GM23248 (cell line): Measurements from ENCODE around the gene PATJ. TPM values are rescaled to one million over a fixed set of nuclear protein-coding genes. Genes with fewer than 3 reads are reported as not detected.

ENCODE experiments used
- DNase-seq: peaks from one replicate; pipeline ENCODE4 v3.0.0-alpha.2; 2015
- H2AFZ ChIP-seq: fragments of 200-600 bp; sonication (generic); 2 replicates; pipeline ENCODE4 v1.6.1; 2016; ENCODE audit warnings: antibody characterized with exemption
- H3F3A ChIP-seq: fragments of 200-600 bp; sonication (generic); 2 replicates; pipeline ENCODE4 v1.6.1; 2016; ENCODE audit warnings: mild to moderate bottlenecking, antibody characterized with exemption, mixed run types; ENCODE audit not compliant: insufficient read depth
- H3K27ac ChIP-seq: fragments of 200-600 bp; sonication (generic); 2 replicates; pipeline ENCODE4 v1.5.1; 2016; ENCODE audit warnings: mild to moderate bottlenecking
- H3K27me3 ChIP-seq: fragments of 200-600 bp; sonication (generic); replicated peaks from 2 replicates; pipeline ENCODE4 v1.6.1; 2016; ENCODE audit warnings: mild to moderate bottlenecking; ENCODE audit not compliant: insufficient read depth
- H3K36me3 ChIP-seq: fragments of 200-600 bp; sonication (generic); 2 replicates; pipeline ENCODE4 v1.6.1; 2016; ENCODE audit warnings: low read depth, mild to moderate bottlenecking
- H3K4me1 ChIP-seq: fragments of 200-600 bp; sonication (generic); 2 replicates; pipeline ENCODE4 v1.6.1; 2016; ENCODE audit warnings: mild to moderate bottlenecking; ENCODE audit not compliant: insufficient read depth
- H3K4me2 ChIP-seq: fragments of 200-600 bp; sonication (generic); one replicate; pipeline ENCODE4 v1.6.1; 2016; ENCODE audit warnings: mild to moderate bottlenecking; ENCODE audit not compliant: unreplicated experiment
- H3K4me3 ChIP-seq: fragments of 200-600 bp; sonication (generic); 2 replicates; pipeline ENCODE4 v1.5.1; 2016; ENCODE audit warnings: mild to moderate bottlenecking
- H3K79me2 ChIP-seq: fragments of 200-600 bp; sonication (generic); 2 replicates; pipeline ENCODE4 v1.6.1; 2016; ENCODE audit warnings: mild to moderate bottlenecking; ENCODE audit not compliant: insufficient read depth
- H3K9ac ChIP-seq: fragments of 200-600 bp; sonication (generic); 2 replicates; pipeline ENCODE4 v1.6.1; 2016; ENCODE audit warnings: mild to moderate bottlenecking
- H3K9me2 ChIP-seq: fragments of 200-600 bp; sonication (generic); 2 replicates; pipeline ENCODE4 v1.6.1; 2016; ENCODE audit warnings: mixed run types, mild to moderate bottlenecking, moderate library complexity; ENCODE audit not compliant: insufficient read depth
- H3K9me3 ChIP-seq: fragments of 200-600 bp; sonication (generic); one replicate; pipeline ENCODE4 v1.6.1; 2017; ENCODE audit warnings: low read depth
- H4K20me1 ChIP-seq: fragments of 200-600 bp; sonication (generic); 2 replicates; pipeline ENCODE4 v1.6.0; 2016; ENCODE audit not compliant: insufficient read depth
- EZH2 ChIP-seq: fragments of 200-600 bp; sonication (generic); IDR thresholded peaks from 2 replicates; pipeline ENCODE4 v1.6.1; 2018; ENCODE audit warnings: antibody characterized with exemption, mild to moderate bottlenecking; ENCODE audit not compliant: insufficient read depth, poor library complexity, severe bottlenecking
- EZH2phosphoT487 ChIP-seq: fragments of 200-600 bp; sonication (generic); IDR thresholded peaks from 2 replicates; pipeline ENCODE4 v1.6.1; 2018; ENCODE audit warnings: antibody characterized with exemption, moderate library complexity, mild to moderate bottlenecking, low read depth; ENCODE audit not compliant: insufficient read depth
- whole genome bisulfite sequencing, 2 experiments: methylation state at CpG; one replicate each; pipeline ENCODE4 v1.1.6; 2015 to 2017; ENCODE audit warnings: low lambda C conversion rate in 2 of 2, low coverage in 1 of 2; ENCODE audit errors: missing lambda C conversion rate in 2 of 2; 5-methylcytosine and 5-hydroxymethylcytosine counted together
- in situ Hi-C: fragments of 300-500 bp; cut with MboI; formaldehyde crosslinking; loops from 2 replicates; pipeline ENCODE4 v1.15.0; 2020
- microRNA-seq: library from miRNA; unstranded; fragments of <30 nt; microRNA quantifications from one replicate; pipeline ENCODE4, GENCODE V29; 2016; ENCODE audit warnings: borderline number of aligned reads
- polyA plus RNA-seq: library from polyadenylated mRNA; unstranded; fragments of >200 nt; fragmentation: Nextera tagmentation; extraction: Ambion mirVana; gene quantifications from 2 replicates; pipeline ENCODE4 v1.2.1, GENCODE V29; 2016
- small RNA-seq: library from RNA; depleted of rRNA; stranded (forward); fragments of <200 nt; gene quantifications from one replicate; pipeline ENCODE3, GENCODE V24; 2014; ENCODE audit warnings: low read depth, low replicate concordance
- total RNA-seq: library from RNA; depleted of rRNA; stranded (reverse); fragments of >200 nt; shearing (Covaris generic); gene quantifications from 2 replicates; pipeline ENCODE4 v1.2.3, GENCODE V29; 2014; rRNA removed

Gene PATJ
- total and polyA plus RNA-seq, 2 experiments from 2014 or later = 5.3 to 6.1 TPM

GRCh38 chr1:62221171-62221570 is 478.9 kb downstream of the PATJ start:
- WGBS, 2 experiments = 32 to 52% methylated on average over 1 of the region's 1 CpG
- no peaks in the 10 kb centered on the region for H3K9me2 ChIP-seq

GRCh38 chr1:62222321-62222720 is 480.0 kb downstream of the PATJ start:
- Histone ChIP-seq H3K9ac (no peak overlapping the region), H4K20me1 (no peaks in the 10 kb centered on the region), H3K79me2 (no peaks in the 10 kb centered on the region), H3K27ac (no peak overlapping the region), H3K36me3 (no peaks in the 10 kb centered on the region), H3K9me3 (no peaks in the 10 kb centered on the region), H3K27me3 (no peaks in the 10 kb centered on the region), H3K4me2 (no peak overlapping the region), H2AFZ (no peak overlapping the region), H3K4me3 (no peak overlapping the region), H3F3A (no peaks in the 10 kb centered on the region), H3K4me1 (peaks cover 4% of the 10 kb centered on the region; the same call in 1 of the 2 replicates), H3K9me2 (no peaks in the 10 kb centered on the region)
- no peak for DNase-seq
- WGBS, 2 experiments = 72 to 73% methylated on average over 9 of the region's 9 CpGs
- in situ Hi-C loops = no loop called here
- TF ChIP-seq EZH2phosphoT487 = no peak
- no peak for TF ChIP-seq EZH2

More at GRCh38 chr1:62221171-62221570, 478.9 kb downstream of the PATJ start:
- H3K9ac ChIP-seq = no peak overlapping the region
- no peak overlapping the region for H3K4me3 ChIP-seq
- H3K27ac ChIP-seq = no peak overlapping the region
- H3K9me3 ChIP-seq = no peaks in the 10 kb centered on the region
- no peaks in the 10 kb centered on the region for H3K36me3 ChIP-seq
- H3K4me1 ChIP-seq = peaks cover 4% of the 10 kb centered on the region; the same call in 1 of the 2 replicates
- no peaks in the 10 kb centered on the region for H3K27me3 ChIP-seq
- in situ Hi-C loops = no loop called here
- H3K4me2 ChIP-seq = no peak overlapping the region
- no peaks in the 10 kb centered on the region for H3K79me2 ChIP-seq
- DNase-seq = no peak
- no peaks in the 10 kb centered on the region for H3F3A ChIP-seq
- no peak overlapping the region for H2AFZ ChIP-seq
- H4K20me1 ChIP-seq = no peaks in the 10 kb centered on the region
- TF ChIP-seq EZH2 = no peak
- no peak for TF ChIP-seq EZH2phosphoT487

GRCh38 chr1:62224182-62224581 is 481.9 kb downstream of the PATJ start:
- H3K27me3 ChIP-seq = no peaks in the 10 kb centered on the region
- peaks cover 6% of the 10 kb centered on the region for H3K4me1 ChIP-seq
- no peaks in the 10 kb centered on the region for H3F3A ChIP-seq
- no peak overlapping the region for H3K4me3 ChIP-seq
- H3K27ac ChIP-seq = peak overlapping the region; percentile 31; the same call in 1 of the 2 replicates
- no peaks in the 10 kb centered on the region for H3K36me3 ChIP-seq
- no peaks in the 10 kb centered on the region for H3K9me3 ChIP-seq
- no peaks in the 10 kb centered on the region for H4K20me1 ChIP-seq
- TF ChIP-seq EZH2 (no peak), EZH2phosphoT487 (no peak)
- H3K9me2 ChIP-seq = no peaks in the 10 kb centered on the region
- peak; percentile 76 for DNase-seq
- H3K9ac ChIP-seq = no peak overlapping the region
- peak overlapping the region; percentile 63; the same call in 1 of the 2 replicates for H2AFZ ChIP-seq
- WGBS, 2 experiments = 18 to 37% methylated on average over 2 to 3 of the region's 3 CpGs
- H3K79me2 ChIP-seq = no peaks in the 10 kb centered on the region
- H3K4me2 ChIP-seq = peak overlapping the region; percentile 0
- in situ Hi-C loops = no loop called here

- no peaks in the 10 kb centered on the region for H4K20me1 ChIP-seq
- H3K36me3 ChIP-seq = no peaks in the 10 kb centered on the region
- H3K9me2 ChIP-seq = no peaks in the 10 kb centered on the region
- H3K4me3 ChIP-seq = no peak overlapping the region
- WGBS, 2 experiments = 71 to 72% methylated on average over 11 of the region's 11 CpGs
- H3K9ac ChIP-seq = no peak overlapping the region
- H3K4me1 ChIP-seq = peaks cover 29% of the 10 kb centered on the region
- no peak overlapping the region for H3K27ac ChIP-seq
- H2AFZ ChIP-seq = no peak overlapping the region
- TF ChIP-seq EZH2 (no peak), EZH2phosphoT487 (no peak)
- no peaks in the 10 kb centered on the region for H3K9me3 ChIP-seq
- H3K27me3 ChIP-seq = no peaks in the 10 kb centered on the region
- 0 out of 2 replicates have a peak, but pooled peaks cover 4% of the 10 kb centered on the region for H3F3A ChIP-seq
- no peaks in the 10 kb centered on the region for H3K79me2 ChIP-seq
- no peak for DNase-seq
- in situ Hi-C loops = no loop called here
- no peak overlapping the region for H3K4me2 ChIP-seq
Measured at GRCh38 chr1:62227496-62227895, 485.2 kb downstream of the PATJ start.

Small RNA genes within 50 kb of the gene (microRNA-seq; reads per million reads assigned to microRNA genes)
- gene MIR3116-1 = not detected
- gene MIR3116-2 = not detected

Small RNA genes within 50 kb of the gene (small RNA-seq; reads per million reads assigned to genes)
- not detected for gene LAMTOR5P1
- gene MIR3116-1 = not detected
- not detected for gene RN7SL180P
- not detected for gene RNU6-1177P
- not detected for gene RNU6-414P

Other genes with a start within 250 kb of the PATJ start
- 61.6 and 81.0 TPM in 2 replicates for gene TM2D1, start 17.3 kb upstream of the PATJ start, total RNA-seq
- 91.8 and 93.2 TPM in 2 replicates for gene TM2D1, start 17.3 kb upstream of the PATJ start, polyA plus RNA-seq